Measurements from ENCODE around the gene CAPN13.

DNA sequence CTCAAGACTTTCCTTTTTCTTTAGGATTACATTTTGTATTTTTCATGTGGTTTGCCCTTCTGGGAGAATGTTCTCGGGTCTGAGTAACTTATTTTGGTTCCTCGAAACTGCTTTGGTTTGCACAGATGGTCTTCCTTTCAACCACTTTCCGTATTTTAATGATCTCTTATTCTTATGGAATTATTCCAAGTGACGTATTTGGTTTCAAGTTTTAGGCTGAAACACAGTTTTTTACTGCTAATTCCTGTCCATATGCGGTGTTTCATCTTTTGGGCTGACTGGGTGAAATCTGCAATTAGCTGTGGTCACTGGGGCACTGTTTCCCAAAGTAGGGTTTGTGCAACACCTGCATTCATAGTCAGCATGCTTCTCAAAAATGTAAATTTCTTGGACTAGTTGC, 122.7 kb downstream of the CAPN13 start:
- TF ChIP-seq POLR2AphosphoS5 (IDR thresholded peaks at IDR 0.05): no peak
- TF ChIP-seq, protein P1, sequence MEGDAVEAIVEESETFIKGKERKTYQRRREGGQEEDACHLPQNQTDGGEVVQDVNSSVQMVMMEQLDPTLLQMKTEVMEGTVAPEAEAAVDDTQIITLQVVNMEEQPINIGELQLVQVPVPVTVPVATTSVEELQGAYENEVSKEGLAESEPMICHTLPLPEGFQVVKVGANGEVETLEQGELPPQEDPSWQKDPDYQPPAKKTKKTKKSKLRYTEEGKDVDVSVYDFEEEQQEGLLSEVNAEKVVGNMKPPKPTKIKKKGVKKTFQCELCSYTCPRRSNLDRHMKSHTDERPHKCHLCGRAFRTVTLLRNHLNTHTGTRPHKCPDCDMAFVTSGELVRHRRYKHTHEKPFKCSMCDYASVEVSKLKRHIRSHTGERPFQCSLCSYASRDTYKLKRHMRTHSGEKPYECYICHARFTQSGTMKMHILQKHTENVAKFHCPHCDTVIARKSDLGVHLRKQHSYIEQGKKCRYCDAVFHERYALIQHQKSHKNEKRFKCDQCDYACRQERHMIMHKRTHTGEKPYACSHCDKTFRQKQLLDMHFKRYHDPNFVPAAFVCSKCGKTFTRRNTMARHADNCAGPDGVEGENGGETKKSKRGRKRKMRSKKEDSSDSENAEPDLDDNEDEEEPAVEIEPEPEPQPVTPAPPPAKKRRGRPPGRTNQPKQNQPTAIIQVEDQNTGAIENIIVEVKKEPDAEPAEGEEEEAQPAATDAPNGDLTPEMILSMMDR (IDR thresholded peaks at IDR 0.05): no peak

Data from breast epithelium (tissue), 3 donors.